Hepatocyte (in vitro differentiated cells): ENCODE data around the gene CYP24A1.

Experiments
- EZH2 ChIP-seq: fragments of 200-600 bp; sonication (generic); IDR thresholded peaks from 2 replicates; pipeline ENCODE4 v1.6.1; 2016; ENCODE audit warnings: antibody characterized with exemption, mild to moderate bottlenecking, borderline replicate concordance
- EZH2phosphoT487 ChIP-seq: fragments of 200-600 bp; sonication (generic); IDR thresholded peaks from one replicate; pipeline ENCODE4 v1.6.1; 2018; ENCODE audit warnings: antibody characterized with exemption, mild to moderate bottlenecking, low read depth, moderate library complexity; ENCODE audit not compliant: unreplicated experiment, severe bottlenecking
- TF ChIP-seq, protein P1 (sequence below): fragments of 200-600 bp; sonication (generic); IDR thresholded peaks from 2 replicates; pipeline ENCODE4 v1.5.1; 2016; ENCODE audit warnings: antibody characterized with exemption, mild to moderate bottlenecking; ENCODE audit not compliant: poor library complexity

DNA sequence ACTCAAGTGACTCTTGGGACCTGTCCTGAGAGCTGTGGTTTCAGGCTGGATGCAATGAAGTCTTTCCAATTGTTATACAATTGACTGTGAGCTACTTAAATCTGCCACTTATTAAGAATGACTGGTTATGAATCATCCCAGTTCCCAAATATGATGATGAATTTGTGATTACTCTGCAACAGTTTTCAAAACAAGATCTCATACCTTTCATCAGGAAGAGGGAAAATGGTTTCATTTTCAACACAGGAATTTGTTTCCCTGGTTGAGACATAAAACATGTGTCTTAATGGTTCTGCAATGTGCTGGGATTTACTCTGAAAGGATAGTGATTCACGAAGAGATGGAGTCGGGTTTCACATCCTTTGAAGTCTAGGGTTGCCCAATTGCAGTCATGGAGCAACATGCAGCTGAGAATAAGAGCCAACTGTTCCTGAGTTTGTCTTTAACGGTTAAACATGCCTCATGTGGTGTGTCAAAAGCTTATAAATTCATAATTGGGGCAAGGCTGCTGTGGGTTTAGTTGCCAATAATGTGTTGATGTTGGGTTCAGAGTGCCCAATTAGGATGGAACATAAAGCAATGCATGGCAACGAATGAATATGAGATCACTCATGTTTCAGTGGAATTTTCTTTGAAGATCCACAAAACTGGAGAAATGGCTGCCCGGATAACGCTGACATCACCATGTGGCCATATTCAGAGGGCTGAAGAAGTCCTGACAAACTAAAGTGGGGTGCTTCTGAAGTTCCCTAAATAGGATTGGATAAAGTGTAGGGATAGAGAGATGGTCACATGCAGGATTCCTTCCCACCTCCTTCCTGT is 41.0 kb downstream of the CYP24A1 start:
- no peak for TF ChIP-seq EZH2
- TF ChIP-seq, protein P1, sequence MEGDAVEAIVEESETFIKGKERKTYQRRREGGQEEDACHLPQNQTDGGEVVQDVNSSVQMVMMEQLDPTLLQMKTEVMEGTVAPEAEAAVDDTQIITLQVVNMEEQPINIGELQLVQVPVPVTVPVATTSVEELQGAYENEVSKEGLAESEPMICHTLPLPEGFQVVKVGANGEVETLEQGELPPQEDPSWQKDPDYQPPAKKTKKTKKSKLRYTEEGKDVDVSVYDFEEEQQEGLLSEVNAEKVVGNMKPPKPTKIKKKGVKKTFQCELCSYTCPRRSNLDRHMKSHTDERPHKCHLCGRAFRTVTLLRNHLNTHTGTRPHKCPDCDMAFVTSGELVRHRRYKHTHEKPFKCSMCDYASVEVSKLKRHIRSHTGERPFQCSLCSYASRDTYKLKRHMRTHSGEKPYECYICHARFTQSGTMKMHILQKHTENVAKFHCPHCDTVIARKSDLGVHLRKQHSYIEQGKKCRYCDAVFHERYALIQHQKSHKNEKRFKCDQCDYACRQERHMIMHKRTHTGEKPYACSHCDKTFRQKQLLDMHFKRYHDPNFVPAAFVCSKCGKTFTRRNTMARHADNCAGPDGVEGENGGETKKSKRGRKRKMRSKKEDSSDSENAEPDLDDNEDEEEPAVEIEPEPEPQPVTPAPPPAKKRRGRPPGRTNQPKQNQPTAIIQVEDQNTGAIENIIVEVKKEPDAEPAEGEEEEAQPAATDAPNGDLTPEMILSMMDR = no peak
- no peak for TF ChIP-seq EZH2phosphoT487
